Body of pancreas (tissue), 4 donors: Measurements from ENCODE around the gene AFF3.

Experiments
- CTCF ChIP-seq, 7 experiments: fragments of 450-650 bp in 4 of 7; fragments of 200-600 bp in 3 of 7; sonication (generic) in 3 of 7; IDR thresholded peaks; one replicate each; pipeline ENCODE4 v1.5.1; 2016 to 2019; ENCODE audit warnings: antibody characterized with exemption in 7 of 7
- POLR2A ChIP-seq, 3 donors: fragments of 450-650 bp; IDR thresholded peaks; one replicate each; pipeline ENCODE4 v1.6.1; 2016; ENCODE audit warnings: antibody characterized with exemption in 3 of 3, mild to moderate bottlenecking in 2 of 3

GRCh38 chr2:99624677-99625076 lies 517.7 kb downstream of the AFF3 start:
- TF ChIP-seq CTCF (IDR thresholded peaks at IDR 0.05) (no peak), POLR2A (IDR thresholded peaks at IDR 0.05) (no peak)
